Measurements from ENCODE around the gene FAM210B. TPM values are rescaled to one million over a fixed set of nuclear protein-coding genes. Genes with fewer than 3 reads are reported as not detected.
"Not testable (repeated sequence)": the region's sequence is repeated elsewhere in the genome, so short reads cannot be mapped to it uniquely, and the experiment has no call there.

Gene FAM210B
- total RNA-seq, 1 experiment from 2014 or later = 37.9 TPM

- DNase-seq = no peak
- no peaks in the 10 kb centered on the region for H3K36me3 ChIP-seq (ENCODE audit: low read depth, low read length)
- no peak overlapping the region for H3K4me2 ChIP-seq (ENCODE audit: low read length)
- intact Hi-C loops (cut with micrococcal nuclease) = no loop called here
- no peak overlapping the region for H3K4me3 ChIP-seq (ENCODE audit: low read length)
- H3K27ac ChIP-seq (ENCODE audit: low read length) = no peak overlapping the region
- no peak overlapping the region for H3K9ac ChIP-seq (ENCODE audit: low read length)
- no peaks in the 10 kb centered on the region for H3K4me1 ChIP-seq (ENCODE audit: insufficient read depth, low read length)
- POLR2A ChIA-PET (ENCODE audit: unreplicated experiment) = no interaction called here
- H3K27me3 ChIP-seq (ENCODE audit: low read length) = peaks cover 39% of the 10 kb centered on the region; the same call in 1 of the 2 replicates
- no peak for TF ChIP-seq EZH2 (IDR thresholded peaks at IDR 0.05; ENCODE audit: low read length, unreplicated experiment)
- no peak for TF ChIP-seq CTCF (conservative IDR thresholded peaks at IDR 0.05; ENCODE audit: low read depth, low read length)
- TF ChIP-seq EZH2phosphoT487 (IDR thresholded peaks at IDR 0.05; ENCODE audit: borderline replicate concordance, low read length) = no peak
- H4K20me1 ChIP-seq (ENCODE audit: low read length) = no peaks in the 10 kb centered on the region
- ATAC-seq = no peak
- CTCF ChIA-PET = no interaction called here
- no TSS peak for BruUV-seq (replicated peaks)
- H3F3A ChIP-seq (ENCODE audit: low read length, unreplicated experiment) = no peaks in the 10 kb centered on the region
- no peaks in the 10 kb centered on the region for H3K9me2 ChIP-seq (replicated peaks; ENCODE audit: low read length)
- H3K9me3 ChIP-seq (ENCODE audit: low read length) = no peaks in the 10 kb centered on the region
- no peak overlapping the region for H2AFZ ChIP-seq (ENCODE audit: low read length)
- no peaks in the 10 kb centered on the region for H3K79me2 ChIP-seq (ENCODE audit: low read length)
Observed at GRCh38 chr20:56323656-56324055, 35.1 kb upstream of the FAM210B start.

- Histone ChIP-seq H2AFZ (ENCODE audit: low read length) (no peak overlapping the region), H3K9me2 (replicated peaks; ENCODE audit: low read length) (no peaks in the 10 kb centered on the region), H3K79me2 (ENCODE audit: low read length) (no peaks in the 10 kb centered on the region), H3K36me3 (ENCODE audit: low read depth, low read length) (no peaks in the 10 kb centered on the region), H3K4me3 (ENCODE audit: low read length) (no peak overlapping the region), H3K27ac (ENCODE audit: low read length) (no peak overlapping the region), H4K20me1 (ENCODE audit: low read length) (no peaks in the 10 kb centered on the region), H3K9me3 (ENCODE audit: low read length) (no peaks in the 10 kb centered on the region), H3K4me1 (ENCODE audit: insufficient read depth, low read length) (no peaks in the 10 kb centered on the region), H3K27me3 (ENCODE audit: low read length) (peaks cover 39% of the 10 kb centered on the region; the same call in 1 of the 2 replicates), H3F3A (ENCODE audit: low read length, unreplicated experiment) (no peaks in the 10 kb centered on the region), H3K9ac (ENCODE audit: low read length) (no peak overlapping the region), H3K4me2 (ENCODE audit: low read length) (no peak overlapping the region)
- BruUV-seq (replicated peaks) = no TSS peak
- intact Hi-C loops (cut with micrococcal nuclease) = no loop called here
- TF ChIP-seq EZH2phosphoT487 (IDR thresholded peaks at IDR 0.05; ENCODE audit: borderline replicate concordance, low read length) (no peak), CTCF (conservative IDR thresholded peaks at IDR 0.05; ENCODE audit: low read depth, low read length) (no peak), EZH2 (IDR thresholded peaks at IDR 0.05; ENCODE audit: low read length, unreplicated experiment) (no peak)
- DNase-seq (no peak), ATAC-seq (no peak)
- ChIA-PET CTCF (no interaction called here), POLR2A (ENCODE audit: unreplicated experiment) (no interaction called here)
Observed at GRCh38 chr20:56324806-56325205, 34.0 kb upstream of the FAM210B start.

GRCh38 chr20:56328861-56329260 lies 29.9 kb upstream of the FAM210B start:
- DNase-seq = peak; percentile 57
- TF ChIP-seq EZH2 (IDR thresholded peaks at IDR 0.05; ENCODE audit: low read length, unreplicated experiment) (no peak), EZH2phosphoT487 (IDR thresholded peaks at IDR 0.05; ENCODE audit: borderline replicate concordance, low read length) (no peak), CTCF (conservative IDR thresholded peaks at IDR 0.05; ENCODE audit: low read depth, low read length) (no peak)
- CTCF ChIA-PET = no interaction called here
- no peak for ATAC-seq
- Histone ChIP-seq H3K27me3 (ENCODE audit: low read length) (peaks cover 24% of the 10 kb centered on the region; the same call in 1 of the 2 replicates), H3K4me2 (ENCODE audit: low read length) (no peak overlapping the region), H3K27ac (ENCODE audit: low read length) (no peak overlapping the region), H3K36me3 (ENCODE audit: low read depth, low read length) (no peaks in the 10 kb centered on the region), H3F3A (ENCODE audit: low read length, unreplicated experiment) (no peaks in the 10 kb centered on the region), H4K20me1 (ENCODE audit: low read length) (no peaks in the 10 kb centered on the region), H3K4me3 (ENCODE audit: low read length) (no peak overlapping the region), H3K4me1 (ENCODE audit: insufficient read depth, low read length) (no peaks in the 10 kb centered on the region), H3K9ac (ENCODE audit: low read length) (no peak overlapping the region), H2AFZ (ENCODE audit: low read length) (no peak overlapping the region), H3K9me3 (ENCODE audit: low read length) (no peaks in the 10 kb centered on the region), H3K9me2 (replicated peaks; ENCODE audit: low read length) (no peaks in the 10 kb centered on the region), H3K79me2 (ENCODE audit: low read length) (no peaks in the 10 kb centered on the region)
- POLR2A ChIA-PET (ENCODE audit: unreplicated experiment) = no interaction called here
- no TSS peak for BruUV-seq (replicated peaks)
- intact Hi-C loops (cut with micrococcal nuclease) = no loop called here

- H4K20me1 ChIP-seq (ENCODE audit: low read length); H3F3A ChIP-seq (ENCODE audit: low read length, unreplicated experiment); H3K79me2 ChIP-seq (ENCODE audit: low read length); H3K4me1 ChIP-seq (ENCODE audit: insufficient read depth, low read length); H3K9me3 ChIP-seq (ENCODE audit: low read length); DNase-seq; H3K9me2 ChIP-seq (replicated peaks; ENCODE audit: low read length); H3K27ac ChIP-seq (ENCODE audit: low read length); intact Hi-C loops (cut with micrococcal nuclease); H3K27me3 ChIP-seq (ENCODE audit: low read length); H2AFZ ChIP-seq (ENCODE audit: low read length); H3K36me3 ChIP-seq (ENCODE audit: low read depth, low read length); BruUV-seq (replicated peaks); H3K9ac ChIP-seq (ENCODE audit: low read length); H3K4me3 ChIP-seq (ENCODE audit: low read length); CTCF ChIA-PET; ATAC-seq; H3K4me2 ChIP-seq (ENCODE audit: low read length): not testable (repeated sequence)
- POLR2A ChIA-PET (ENCODE audit: unreplicated experiment) = interaction anchor here (0.6 kb wide), 1 partner anchor 1348 kb away, joined by 4 read pairs; no protein-coding TSS in a partner anchor
Observed at GRCh38 chr20:56336709-56337108, 22.1 kb upstream of the FAM210B start.
